HG02938 (cell line): ENCODE results near the gene CCR6.
A peak's percentile ranks its signal among the peaks of the same experiment; 100 is the strongest.

Experiments
- ATAC-seq: cut with Tn5 transposase; IDR thresholded peaks from one replicate; pipeline ENCODE4 v1.9.1; 2021; ENCODE audit warnings: mild to moderate bottlenecking, moderate library complexity; ENCODE audit not compliant: unreplicated experiment

Gene CCR6

DNA sequence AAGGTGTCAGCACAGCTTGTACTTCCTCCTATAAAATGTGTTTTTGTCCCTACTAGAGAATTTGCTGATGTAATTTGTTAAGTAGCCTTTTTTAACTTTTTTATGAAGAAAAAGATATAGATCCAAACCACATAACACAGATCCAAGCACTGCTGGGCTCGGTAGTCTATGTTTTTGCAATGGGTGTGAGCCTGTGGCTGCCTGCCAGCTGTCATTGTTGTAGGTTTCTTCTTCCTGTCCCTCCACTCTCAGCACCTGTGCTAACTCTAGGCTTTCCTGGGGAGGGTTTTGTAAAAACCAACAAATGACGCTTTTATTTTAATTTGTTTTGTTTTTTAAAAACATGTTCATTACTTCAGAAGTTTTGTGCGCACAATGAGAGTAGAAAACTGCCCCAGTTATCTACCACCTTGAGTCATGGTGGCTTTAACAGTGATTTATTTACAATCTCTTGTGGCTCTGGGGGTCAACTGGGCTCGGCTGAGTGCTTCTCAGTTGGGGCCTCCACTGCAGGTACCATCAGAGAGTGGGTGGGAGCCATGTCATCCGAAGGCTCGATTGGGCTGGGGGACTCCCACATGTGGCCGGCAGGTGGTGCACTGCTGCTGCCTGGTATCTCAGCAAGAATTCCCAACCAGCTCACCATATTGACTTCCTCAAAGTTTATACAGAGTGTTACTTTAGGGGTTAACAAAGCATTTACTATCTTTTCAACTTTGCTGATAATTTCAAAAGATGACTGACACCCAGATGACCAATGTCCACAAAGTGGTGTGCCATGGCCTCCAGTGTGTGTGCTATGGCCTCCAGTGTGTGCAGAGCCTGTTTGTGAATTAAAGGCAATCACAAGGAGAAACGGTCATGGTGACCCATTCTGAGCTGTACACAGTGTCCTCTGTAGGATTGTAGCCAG lies 3.0 kb upstream of the CCR6 start:
- no peak for ATAC-seq

DNA sequence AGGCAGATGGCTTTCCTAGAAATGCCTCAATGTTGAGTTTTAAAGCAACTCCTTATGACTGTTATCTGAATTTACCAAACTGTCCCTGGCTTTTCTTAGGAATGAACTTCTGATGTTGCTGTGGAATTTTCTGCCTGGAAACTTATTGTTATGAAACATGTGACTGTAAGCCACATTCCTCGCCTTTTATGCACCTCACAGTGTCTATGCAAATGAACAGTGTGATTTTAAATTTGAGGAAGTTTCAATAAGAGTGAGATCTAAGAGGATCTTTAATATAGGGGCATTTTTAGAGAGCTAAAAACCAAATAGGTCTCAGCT lies 2.4 kb upstream of the CCR6 start:
- no peak for ATAC-seq

DNA sequence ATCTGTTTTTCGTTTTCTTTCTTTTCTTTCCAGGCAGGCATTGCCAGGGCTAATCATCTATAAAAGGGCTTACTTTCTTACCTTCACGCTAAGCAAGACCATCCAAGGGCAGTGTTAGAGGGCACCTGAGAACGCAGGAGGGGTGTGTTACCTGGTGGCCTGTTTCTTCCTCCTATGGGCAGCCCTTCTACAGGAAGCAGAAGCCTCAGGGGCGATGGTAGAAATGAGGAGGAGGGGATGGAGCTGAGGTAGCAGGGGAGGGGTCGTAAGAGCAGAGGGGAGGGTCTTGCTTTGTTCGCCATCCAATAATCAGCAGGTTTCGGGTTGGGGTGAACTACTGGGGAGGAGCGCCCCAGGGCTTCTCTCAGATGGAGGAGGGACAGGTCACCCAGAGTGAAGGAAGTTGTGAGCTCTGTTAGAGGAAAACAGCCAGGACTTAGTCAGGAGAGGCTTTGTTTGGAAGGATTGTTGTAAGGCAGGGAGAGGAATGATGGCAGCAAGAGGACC lies 1.5 kb upstream of the CCR6 start:
- no peak for ATAC-seq

DNA sequence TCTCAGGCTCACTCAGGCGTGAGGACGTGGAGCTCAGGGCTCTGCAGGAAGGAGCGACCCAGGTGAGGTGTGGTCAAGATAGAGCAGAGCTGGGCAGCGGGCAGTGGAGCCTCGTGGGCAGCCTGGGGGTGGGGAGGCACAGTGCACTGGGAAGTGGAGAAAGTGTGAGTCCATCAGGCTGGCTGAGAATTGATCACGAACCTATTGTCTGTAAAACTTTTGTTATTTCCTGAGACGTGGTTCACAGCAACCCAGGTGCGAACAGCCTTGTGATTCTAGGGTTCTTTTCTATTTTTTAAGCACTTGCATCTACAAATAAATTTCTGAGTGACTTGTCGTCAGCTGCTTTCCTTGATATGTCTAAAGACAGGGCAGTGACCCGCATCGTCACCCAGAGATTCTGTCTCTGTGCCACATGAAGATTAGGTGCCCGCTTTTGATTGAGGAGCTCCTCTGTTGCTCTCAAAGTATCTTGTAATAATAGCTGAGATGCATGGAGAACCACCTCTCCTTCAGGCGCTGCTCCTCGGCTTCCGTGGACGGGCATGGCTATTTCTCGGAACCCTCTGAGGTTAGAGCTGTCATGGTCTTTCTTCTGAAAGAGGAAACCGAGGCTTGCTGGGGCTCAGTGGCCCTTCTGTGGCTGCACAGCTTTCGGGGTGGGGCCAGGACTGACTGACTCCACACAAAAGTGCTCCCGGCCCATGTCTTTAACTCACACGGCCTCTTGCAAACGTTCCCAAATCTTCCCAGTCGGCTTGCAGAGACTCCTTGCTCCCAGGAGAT lies 662 bp upstream of the CCR6 start:
- no peak for ATAC-seq

DNA sequence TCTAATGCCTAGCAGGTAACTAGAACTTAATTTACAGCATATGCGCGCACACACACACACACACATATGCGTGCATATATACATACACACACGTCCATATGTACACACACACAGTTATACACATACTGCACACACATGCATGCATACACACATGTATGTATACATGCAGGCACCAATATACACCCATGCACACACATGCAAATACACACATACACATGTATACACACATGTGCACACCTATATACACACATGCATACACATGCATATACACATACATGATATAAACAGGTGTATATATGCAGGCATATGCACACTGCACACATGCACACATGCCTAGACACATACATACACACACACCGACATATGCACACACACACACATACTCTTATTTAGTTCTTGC lies 1.9 kb downstream of the CCR6 start:
- no peak for ATAC-seq

DNA sequence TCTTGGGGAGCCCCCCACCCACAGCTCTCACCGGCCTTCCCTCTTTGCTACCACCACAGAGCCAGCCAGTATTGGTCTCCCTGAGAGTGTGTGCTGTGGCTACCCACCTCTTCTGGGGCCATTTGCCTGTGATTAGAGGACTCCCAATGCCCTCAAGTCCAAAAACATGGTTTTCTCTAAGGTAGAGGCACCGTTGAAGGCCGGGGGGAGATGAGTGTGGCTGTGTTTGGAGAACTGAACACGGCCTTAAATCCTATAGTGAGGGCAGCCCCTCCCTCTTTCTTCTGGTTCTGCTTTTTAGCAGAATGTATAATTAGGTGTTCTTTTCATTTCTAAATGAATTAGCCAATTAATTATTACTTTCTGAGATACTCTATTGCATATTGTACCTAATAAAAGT lies 2.5 kb downstream of the CCR6 start:
- no peak for ATAC-seq

DNA sequence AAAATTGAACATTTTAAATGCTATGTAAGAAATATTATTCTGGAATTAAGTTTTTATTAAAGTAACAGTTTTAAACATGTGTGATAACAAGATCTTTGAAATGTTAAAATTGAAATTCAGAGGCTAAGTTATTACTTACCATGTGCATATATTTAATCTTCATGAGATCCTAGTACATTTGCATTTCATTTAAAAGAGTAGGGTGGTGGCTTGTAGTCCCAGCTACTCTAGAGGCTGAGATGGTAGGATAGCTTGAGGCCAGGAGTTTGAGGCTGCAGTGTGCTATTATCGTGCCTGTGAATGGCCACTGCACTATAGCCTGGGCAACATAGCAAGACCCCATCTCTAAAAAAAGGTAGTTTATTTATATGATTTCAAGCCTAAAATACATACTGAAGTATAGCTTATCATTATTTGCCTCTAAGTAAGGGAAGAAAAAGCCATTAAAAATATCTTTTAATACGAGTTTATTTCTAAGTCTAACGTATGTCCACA lies 3.0 kb downstream of the CCR6 start:
- ATAC-seq, result no peak

DNA sequence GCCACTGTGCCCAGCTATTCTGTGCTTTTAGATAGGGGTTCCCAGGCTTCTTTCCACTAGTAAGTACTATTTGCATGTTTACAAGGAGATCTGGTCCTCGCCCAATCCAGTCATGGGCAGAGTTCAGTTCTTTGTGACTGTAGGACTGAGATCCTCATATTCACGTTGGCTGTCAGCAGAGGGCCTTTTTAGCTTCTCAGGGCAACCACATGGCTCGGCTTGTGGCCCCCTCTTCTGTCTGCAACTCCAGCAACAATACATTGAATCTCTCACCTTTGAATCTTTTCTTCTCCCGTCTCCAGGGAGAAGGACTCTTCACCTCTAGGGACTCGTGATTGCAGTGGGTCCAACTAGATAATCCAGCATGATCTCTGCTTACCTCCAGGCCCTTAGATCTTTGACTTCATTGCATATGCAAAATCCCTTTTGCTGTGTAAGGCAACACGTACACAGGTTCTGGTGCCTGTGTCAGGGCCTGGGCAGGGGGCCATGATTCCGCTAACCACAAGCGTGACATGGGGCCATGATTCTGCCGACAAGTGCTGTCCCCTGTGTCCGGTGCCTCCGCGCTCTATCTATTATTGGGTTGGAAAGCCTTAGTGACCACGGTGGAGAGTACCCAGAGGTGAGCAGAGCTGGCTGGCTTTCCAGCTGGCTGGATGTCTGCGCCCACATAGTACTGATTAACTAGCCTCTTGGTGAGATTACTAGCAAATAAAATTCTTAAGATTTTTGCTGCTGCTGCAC lies 5.1 kb downstream of the CCR6 start:
- ATAC-seq, result no peak

DNA sequence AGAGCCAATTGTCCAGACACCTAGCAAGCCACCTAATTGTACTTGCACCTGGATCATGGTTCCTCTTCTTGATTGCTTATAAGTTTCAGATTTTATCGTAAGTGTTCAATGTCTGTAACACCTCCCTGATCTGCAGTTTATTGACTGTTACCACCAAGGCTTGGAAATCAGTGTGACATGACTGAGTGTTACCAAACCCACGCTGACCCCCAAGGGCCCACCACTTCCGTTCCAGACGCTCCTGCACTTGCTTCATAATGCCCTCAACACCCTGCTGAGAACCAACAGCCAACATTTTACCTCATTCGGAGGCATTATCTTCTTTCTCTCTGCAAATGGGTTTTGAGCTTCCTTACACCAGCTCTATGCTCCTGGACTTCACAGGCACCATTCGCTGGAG lies 6.3 kb downstream of the CCR6 start:
- ATAC-seq, result no peak

DNA sequence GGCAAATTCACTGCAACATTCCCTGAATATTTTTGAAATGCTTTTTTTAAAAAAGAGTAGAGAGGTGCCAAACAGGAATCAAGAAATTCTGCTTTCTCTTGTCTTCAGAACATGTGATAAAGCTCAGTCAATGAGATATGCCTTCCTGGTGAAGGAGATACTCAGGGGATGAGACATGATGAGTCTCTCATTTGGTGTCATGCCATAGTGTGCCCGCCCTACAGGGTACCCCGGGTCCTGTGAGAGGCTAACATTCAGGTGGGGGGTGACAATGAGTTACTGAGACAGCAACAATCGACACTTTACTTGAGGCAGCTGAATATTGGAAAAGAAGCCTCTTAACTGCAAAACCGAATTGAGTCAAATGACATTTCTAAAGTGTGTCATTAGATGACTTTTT lies 6.7 kb downstream of the CCR6 start:
- ATAC-seq, result no peak

DNA sequence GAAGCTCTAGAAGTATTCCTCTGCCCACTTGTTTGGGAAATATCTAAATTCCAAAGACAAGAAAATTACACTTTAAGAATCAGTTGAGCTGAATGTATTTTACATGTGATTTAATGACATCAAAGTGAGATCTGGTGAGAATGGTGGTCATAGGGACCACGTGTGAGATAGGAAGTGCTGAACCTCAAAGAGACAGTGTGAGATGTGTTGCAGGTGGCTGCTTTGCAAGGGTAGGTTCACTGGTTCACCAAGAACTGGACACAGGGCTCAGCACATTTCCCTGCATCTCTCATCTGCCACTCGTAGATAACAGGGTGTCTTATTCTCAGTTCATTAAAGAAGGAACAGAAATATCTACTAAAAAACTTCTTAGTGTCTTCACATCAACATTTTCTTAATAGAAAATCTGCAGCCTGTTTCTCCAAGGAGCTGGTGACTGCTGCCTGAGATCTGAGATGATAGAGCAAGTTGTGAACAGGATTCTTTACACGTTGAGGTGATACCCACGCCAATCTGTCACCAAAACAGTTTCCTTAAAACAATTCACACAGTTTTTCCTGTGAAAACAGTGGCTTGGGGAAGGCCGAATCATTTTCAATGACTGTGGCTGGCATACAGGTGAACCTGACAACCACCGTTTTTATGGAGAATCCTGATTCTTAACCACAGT lies 7.2 kb downstream of the CCR6 start:
- peak; percentile 81 for ATAC-seq

DNA sequence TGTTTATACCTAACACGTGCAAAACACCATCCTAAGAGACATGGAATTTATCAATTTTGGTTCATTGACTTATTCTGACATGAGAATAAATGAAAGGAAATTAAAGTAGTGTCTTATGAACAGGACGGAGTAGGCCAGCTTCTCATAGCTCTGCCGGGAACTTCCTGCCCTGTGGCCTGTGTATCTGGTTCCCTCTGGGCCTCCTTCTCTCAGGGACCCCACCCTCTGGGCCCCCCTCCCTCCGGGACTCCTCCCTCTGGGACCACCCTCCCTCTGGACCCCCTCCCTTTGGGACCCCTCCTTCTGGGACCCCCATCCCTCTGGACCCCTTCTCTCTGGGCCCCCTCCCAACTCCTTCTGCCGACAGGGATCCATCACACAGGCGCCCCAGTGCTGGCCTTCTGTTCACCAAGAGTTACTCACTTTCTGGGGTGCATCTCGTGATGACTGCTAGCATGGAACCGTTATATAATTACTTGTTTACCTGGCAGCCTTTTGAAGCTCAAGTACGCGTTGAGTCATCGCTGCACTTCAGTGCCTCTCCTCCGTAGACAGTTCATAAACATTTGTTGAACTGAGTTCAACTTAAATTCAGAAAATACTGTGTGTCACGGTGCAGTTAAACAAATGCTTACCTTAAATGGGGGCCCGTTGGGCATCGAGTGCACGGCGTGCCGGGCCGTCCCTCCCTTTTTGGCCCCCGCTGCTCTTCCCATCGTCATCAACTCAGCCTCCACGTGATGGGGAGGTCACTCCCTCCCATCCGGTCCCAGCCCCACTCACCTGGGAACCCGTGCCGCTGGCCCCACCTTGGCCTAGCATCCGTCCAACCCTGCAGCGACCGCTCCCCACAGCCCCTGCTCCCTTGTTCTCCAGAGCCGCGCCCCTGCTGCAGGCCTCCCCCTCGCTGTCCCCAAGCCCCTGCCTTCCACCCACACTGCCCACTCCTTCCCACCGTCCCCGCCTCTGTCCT lies 8.1 kb downstream of the CCR6 start:
- ATAC-seq, result no peak

DNA sequence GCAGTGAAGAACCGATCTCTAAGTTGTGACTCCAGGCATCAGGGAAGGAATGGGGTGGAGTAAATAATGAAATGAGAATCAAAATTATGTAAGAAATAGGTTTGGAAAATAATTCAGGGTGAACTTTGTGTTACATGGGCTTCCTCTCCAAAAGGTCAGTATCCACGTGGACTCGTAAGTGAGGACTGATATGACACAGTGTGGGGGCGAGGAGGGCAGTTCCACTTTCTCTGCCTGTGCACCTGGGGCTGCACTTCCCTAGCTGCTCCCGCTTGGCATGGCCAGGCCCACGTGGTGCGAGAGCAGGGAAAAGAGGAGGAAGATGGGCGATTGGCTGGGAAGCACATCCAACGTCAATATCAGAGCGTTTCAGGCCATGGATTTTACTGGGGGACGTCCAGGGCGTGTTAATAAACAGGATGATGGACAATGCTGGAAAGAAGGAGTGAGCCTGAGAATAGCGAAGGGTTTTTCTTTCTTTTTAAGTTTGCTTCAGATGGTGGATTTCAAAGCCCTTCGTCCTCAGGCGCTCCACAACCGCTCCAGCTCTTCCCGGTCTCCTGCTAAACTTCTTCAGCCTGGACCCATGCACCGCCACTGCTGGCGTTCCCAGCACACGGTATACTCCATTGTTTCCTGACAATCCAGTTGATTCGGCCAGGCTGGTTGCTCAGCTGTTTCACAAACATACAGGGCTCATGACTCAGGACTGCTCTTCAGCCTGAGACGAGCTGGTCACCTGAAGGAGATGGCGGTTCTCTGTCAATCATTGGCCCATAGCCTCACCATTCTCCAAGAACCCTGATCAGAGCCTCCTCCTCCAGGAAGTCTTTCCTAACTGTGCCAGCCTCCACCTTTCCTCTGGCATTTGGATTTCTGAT lies 11.8 kb downstream of the CCR6 start:
- ATAC-seq, result no peak

DNA sequence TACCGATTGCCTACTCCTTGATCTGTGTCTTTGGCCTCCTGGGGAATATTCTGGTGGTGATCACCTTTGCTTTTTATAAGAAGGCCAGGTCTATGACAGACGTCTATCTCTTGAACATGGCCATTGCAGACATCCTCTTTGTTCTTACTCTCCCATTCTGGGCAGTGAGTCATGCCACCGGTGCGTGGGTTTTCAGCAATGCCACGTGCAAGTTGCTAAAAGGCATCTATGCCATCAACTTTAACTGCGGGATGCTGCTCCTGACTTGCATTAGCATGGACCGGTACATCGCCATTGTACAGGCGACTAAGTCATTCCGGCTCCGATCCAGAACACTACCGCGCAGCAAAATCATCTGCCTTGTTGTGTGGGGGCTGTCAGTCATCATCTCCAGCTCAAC lies 13.5 kb downstream of the CCR6 start:
- no peak for ATAC-seq

DNA sequence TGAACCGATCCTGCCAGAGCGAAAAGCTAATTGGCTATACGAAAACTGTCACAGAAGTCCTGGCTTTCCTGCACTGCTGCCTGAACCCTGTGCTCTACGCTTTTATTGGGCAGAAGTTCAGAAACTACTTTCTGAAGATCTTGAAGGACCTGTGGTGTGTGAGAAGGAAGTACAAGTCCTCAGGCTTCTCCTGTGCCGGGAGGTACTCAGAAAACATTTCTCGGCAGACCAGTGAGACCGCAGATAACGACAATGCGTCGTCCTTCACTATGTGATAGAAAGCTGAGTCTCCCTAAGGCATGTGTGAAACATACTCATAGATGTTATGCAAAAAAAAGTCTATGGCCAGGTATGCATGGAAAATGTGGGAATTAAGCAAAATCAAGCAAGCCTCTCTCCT lies 14.2 kb downstream of the CCR6 start:
- ATAC-seq, result no peak

DNA sequence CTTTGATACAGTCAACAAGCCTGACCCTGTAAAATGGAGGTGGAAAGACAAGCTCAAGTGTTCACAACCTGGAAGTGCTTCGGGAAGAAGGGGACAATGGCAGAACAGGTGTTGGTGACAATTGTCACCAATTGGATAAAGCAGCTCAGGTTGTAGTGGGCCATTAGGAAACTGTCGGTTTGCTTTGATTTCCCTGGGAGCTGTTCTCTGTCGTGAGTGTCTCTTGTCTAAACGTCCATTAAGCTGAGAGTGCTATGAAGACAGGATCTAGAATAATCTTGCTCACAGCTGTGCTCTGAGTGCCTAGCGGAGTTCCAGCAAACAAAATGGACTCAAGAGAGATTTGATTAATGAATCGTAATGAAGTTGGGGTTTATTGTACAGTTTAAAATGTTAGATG lies 15.0 kb downstream of the CCR6 start:
- ATAC-seq, result no peak

DNA sequence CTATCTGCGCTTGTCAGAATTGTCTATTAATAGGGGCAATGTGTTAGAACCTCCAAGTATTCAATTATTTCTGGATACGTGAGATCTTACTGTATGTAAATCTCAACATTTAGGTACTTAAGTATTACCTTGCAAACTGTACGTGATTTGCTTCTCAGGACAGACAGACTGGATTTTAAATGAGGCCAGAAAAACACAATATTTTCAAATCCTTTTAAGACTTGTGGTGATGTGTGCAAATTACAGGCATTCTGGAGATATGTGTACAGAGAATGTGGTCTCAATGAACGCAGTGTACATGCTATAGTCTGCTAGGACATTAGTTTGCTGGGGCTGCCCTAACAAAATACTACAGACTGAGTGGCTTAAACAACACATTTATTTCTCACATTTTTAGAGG lies 16.9 kb downstream of the CCR6 start:
- ATAC-seq, result no peak

DNA sequence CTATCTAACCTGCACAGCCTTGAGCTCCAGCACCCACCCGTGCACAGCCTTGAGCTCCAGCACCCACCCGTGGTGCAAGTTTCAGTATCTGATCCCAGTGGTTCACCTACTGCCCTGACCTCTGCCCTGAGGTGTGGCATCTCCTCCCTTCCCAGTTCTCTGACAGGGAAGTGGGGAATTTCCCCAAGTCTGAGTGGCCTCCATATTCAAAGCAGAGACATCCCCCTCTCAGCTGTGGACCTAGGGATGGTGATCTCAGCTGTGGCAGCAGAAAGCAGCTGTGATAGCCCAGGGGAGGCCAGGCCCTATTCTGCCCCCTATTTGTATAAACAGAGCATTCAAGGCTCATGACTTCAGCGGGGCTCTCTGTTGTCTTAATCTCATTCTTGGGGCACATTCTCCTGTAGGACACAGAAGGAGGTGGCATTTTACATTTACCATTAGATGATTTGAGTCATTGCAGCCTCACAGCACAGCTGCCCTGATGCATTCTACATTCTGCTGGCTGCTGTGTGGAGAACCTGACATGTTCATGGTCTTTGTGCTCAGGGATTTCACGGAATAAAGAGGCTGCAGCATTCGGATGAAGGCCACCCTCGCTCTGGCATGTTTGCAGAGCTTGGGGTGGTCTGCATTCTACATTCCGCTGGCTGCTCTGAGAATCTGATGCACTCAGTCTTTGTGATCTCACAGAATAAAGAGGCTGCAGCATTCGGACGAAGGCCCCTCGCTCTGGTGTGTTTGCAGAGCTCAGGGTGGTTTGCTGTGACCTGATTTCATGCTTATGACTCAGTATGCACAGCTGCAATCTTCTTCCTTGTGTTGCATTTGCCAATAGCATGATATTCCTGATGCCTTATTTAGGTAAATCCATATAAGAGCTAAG lies 17.9 kb downstream of the CCR6 start:
- no peak for ATAC-seq
